ENCODE data around the gene INTS11.

GRCh38 chr1:1285102-1285571 is 39.3 kb downstream of the INTS11 start:
- TF ChIP-seq POLR2A (IDR thresholded peaks at IDR 0.05), result no peak
- no peak for TF ChIP-seq CTCF (IDR thresholded peaks at IDR 0.05)

Data from right lobe of liver (tissue), 4 donors.